Kidney epithelial cell (primary cell): ENCODE data around the gene DNAJC2. TPM values are rescaled to one million over a fixed set of nuclear protein-coding genes. Genes with fewer than 3 reads are reported as not detected.

ENCODE experiments used
- DNase-seq: peaks from one replicate; pipeline ENCODE4 v3.0.0-alpha.2; 2010; ENCODE audit warnings: low read depth
- H3K27me3 ChIP-seq: 2 replicates; pipeline ENCODE4 v1.6.0; 2011; ENCODE audit warnings: low read length; ENCODE audit not compliant: control insufficient read depth, insufficient read depth
- H3K36me3 ChIP-seq: 2 replicates; pipeline ENCODE4 v1.5.1; 2011; ENCODE audit warnings: low read length; ENCODE audit not compliant: control insufficient read depth, insufficient read depth
- H3K4me3 ChIP-seq: 2 replicates; pipeline ENCODE4 v1.5.1; 2011; ENCODE audit warnings: low read depth, mild to moderate bottlenecking, control low read depth, low read length
- total RNA-seq: library from RNA; depleted of rRNA; stranded (reverse); fragments of >200 nt; gene quantifications from 2 replicates; pipeline ENCODE4 v1.2.3, GENCODE V29; 2015
- TF ChIP-seq, protein P1 (sequence below): IDR thresholded peaks from 2 replicates; pipeline ENCODE4 v1.5.1; 2011; ENCODE audit warnings: mild to moderate bottlenecking, moderate library complexity, low read length, control low read depth, inconsistent platforms; ENCODE audit not compliant: insufficient read depth, poor library complexity, severe bottlenecking

The DNAJC2 gene
- total RNA-seq, 1 donor from 2014 or later: 32.4 TPM

DNA sequence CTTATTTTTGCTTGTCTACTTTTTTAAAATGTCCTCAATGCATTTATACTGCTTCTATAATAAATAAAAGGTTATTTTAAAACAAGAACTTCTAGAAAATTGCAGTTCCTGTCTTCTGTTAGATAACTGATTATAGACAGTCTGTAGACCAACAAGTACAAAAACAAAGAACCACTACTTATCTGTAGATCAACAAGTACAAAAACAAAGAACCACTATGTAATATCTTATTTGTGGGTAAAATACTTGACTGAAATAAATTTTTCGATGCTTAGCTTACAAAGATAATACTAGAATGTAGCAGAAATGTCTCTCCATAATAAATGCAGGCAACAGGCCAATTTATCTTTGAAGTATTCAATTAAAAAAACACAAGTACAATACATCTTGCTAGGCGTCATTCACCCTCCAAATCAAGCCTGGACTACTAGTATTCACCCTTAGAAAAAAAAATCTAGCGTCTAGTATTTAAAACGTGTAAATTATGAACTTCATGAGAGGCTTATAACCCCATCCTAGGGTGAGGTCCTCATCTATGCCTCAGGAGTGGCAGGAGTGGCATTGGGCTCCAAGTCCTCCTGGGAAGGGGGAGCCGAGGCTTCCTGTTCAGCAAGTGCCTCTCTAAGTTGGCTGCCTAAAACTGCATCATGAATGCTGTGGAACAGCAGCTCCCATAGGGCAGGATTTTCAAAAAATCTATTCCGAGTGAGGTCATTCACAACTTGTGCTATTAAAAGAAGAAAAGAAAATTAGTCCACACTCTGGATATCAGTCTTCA is 29.5 kb upstream of the DNAJC2 start:
- DNase-seq: no peak
- Histone ChIP-seq H3K4me3 (no peak overlapping the region), H3K27me3 (no peaks in the 10 kb centered on the region), H3K36me3 (no peaks in the 10 kb centered on the region)
- TF ChIP-seq, protein P1, sequence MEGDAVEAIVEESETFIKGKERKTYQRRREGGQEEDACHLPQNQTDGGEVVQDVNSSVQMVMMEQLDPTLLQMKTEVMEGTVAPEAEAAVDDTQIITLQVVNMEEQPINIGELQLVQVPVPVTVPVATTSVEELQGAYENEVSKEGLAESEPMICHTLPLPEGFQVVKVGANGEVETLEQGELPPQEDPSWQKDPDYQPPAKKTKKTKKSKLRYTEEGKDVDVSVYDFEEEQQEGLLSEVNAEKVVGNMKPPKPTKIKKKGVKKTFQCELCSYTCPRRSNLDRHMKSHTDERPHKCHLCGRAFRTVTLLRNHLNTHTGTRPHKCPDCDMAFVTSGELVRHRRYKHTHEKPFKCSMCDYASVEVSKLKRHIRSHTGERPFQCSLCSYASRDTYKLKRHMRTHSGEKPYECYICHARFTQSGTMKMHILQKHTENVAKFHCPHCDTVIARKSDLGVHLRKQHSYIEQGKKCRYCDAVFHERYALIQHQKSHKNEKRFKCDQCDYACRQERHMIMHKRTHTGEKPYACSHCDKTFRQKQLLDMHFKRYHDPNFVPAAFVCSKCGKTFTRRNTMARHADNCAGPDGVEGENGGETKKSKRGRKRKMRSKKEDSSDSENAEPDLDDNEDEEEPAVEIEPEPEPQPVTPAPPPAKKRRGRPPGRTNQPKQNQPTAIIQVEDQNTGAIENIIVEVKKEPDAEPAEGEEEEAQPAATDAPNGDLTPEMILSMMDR: no peak

DNA sequence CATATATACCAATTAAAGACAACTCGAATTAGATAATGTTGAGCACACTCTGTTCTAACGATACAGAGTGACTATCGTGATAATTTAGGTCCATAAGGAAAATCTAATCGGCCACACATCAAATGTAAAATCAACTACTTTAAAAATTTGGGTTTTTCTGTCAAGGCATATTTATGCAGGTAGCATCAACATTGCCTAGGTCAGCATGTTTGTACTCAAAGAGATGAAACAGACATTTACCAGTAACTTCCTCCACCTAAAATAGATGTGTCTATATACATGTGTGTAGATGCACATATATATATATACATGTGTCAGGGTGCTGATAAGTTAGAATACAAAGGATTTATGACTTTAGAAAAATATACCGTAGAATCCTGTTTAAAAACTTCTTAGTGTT is 24.9 kb upstream of the DNAJC2 start:
- TF ChIP-seq, protein P1: no peak
- Histone ChIP-seq H3K36me3 (peaks cover 1% of the 10 kb centered on the region), H3K4me3 (no peak overlapping the region), H3K27me3 (no peaks in the 10 kb centered on the region)
- no peak for DNase-seq

DNA sequence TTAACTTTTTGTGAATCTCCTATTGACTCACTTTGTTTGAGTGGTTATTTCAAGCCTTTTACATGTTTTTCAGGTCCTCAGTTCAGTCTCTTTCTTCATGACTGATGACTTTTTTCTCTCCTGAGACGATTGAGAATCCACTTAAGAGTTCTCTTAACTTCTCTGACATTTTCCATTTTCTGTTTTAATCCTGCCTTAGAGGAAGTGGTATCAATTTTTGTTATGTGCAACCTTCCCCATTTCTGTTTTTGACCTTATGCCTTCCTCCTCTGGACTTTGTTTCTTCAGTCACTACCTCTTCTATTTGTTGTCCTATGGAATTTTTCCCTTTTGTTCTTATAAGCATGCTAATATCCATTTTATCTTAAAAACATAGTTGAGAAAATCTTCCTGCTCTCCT is 5.2 kb upstream of the DNAJC2 start:
- DNase-seq: no peak
- TF ChIP-seq, protein P1: no peak
- Histone ChIP-seq H3K4me3 (no peak overlapping the region), H3K27me3 (no peaks in the 10 kb centered on the region), H3K36me3 (no peaks in the 10 kb centered on the region)

DNA sequence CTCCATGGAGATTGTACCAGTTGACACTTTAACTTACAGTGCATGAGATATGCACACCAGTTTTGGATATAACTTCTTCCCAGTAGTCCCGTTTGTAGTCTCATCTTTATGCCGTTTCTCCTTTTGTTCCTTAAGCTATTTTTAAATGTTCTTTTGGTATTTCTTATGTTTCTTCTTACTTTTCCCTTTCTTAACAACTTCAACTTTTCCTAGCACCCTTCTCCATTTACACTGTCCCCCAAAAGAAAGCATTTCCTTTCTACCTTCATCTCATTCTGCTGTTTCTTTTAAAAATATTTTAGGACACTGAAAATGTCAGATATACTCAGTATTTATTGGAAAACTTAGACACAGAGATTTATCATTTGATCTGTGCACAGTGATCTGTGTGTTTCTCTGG is 4.4 kb upstream of the DNAJC2 start:
- H3K4me3 ChIP-seq: peak overlapping the region; percentile 93
- H3K27me3 ChIP-seq: no peaks in the 10 kb centered on the region
- TF ChIP-seq, protein P1: no peak
- no peaks in the 10 kb centered on the region for H3K36me3 ChIP-seq
- DNase-seq: no peak

DNA sequence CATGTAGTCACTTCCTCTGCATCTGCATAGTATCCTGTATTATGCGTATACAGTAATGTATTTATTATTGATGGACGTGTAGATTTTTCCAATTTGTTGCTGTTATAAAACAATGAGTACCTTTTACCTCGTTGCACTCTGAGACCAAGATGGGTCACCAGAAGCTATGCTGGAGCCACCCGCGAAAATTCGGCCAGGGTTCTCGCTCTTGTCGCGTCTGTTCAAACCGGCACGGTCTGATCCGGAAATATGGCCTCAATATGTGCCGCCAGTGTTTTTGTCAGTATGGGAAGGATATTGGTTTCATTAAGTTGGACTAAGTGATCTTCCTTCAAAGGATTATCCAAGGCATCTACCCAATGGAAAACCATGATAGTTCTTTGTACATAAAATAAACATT is 3.9 kb upstream of the DNAJC2 start:
- no peaks in the 10 kb centered on the region for H3K27me3 ChIP-seq
- DNase-seq: no peak
- TF ChIP-seq, protein P1: no peak

More for the DNA sequence above, 3.9 kb upstream of the DNAJC2 start:
- no peaks in the 10 kb centered on the region for H3K36me3 ChIP-seq
- peak overlapping the region; percentile 93 for H3K4me3 ChIP-seq
